Natural killer cell (primary cell): ENCODE data around the gene CDC40. TPM values are rescaled to one million over a fixed set of nuclear protein-coding genes. Genes with fewer than 3 reads are reported as not detected.

Experiments
- ATAC-seq, 3 donors: fragments of 150-1000 bp in 2 of 3; fragments of 200-7000 bp in 1 of 3; cut with Tn5 transposase; 1 replicate in 1 of 3; 2 replicates in 2 of 3; pipeline ENCODE4 v1.10.0; 2021; ENCODE audit warnings: mild to moderate bottlenecking in 2 of 3, moderate library complexity in 2 of 3
- DNase-seq, 2 donors: peaks; one replicate each; pipeline versions ENCODE4 v3.0.0 to v3.0.0-alpha.2; 2013 to 2021; ENCODE audit warnings: mixed read lengths in 1 of 2
- H3K27ac ChIP-seq: one replicate; pipeline ENCODE4 v1.5.1; 2013; ENCODE audit warnings: mild to moderate bottlenecking, low read length
- H3K27me3 ChIP-seq: one replicate; pipeline ENCODE4 v1.6.1; 2013; ENCODE audit warnings: low read length; ENCODE audit not compliant: control insufficient read depth, insufficient read depth
- H3K36me3 ChIP-seq: one replicate; pipeline ENCODE4 v1.6.1; 2013; ENCODE audit warnings: low read length; ENCODE audit not compliant: control insufficient read depth, insufficient read depth
- H3K4me1 ChIP-seq: one replicate; pipeline ENCODE4 v1.6.1; 2013; ENCODE audit warnings: low read length; ENCODE audit not compliant: control insufficient read depth, insufficient read depth
- H3K4me3 ChIP-seq: one replicate; pipeline ENCODE4 v1.5.1; 2013; ENCODE audit warnings: low read length
- H3K9me3 ChIP-seq: one replicate; pipeline ENCODE4 v1.6.1; 2013; ENCODE audit warnings: low read length; ENCODE audit not compliant: control insufficient read depth, insufficient read depth
- H3K27ac Mint-ChIP-seq, 2 donors: one replicate each; pipeline ENCODE4 v1.8.0; 2022; ENCODE audit warnings: mild to moderate bottlenecking in 2 of 2, mixed read lengths in 2 of 2, moderate library complexity in 1 of 2
- H3K27me3 Mint-ChIP-seq, 2 donors: one replicate each; pipeline ENCODE4 v1.8.0; 2022; ENCODE audit warnings: low read depth in 2 of 2, mixed read lengths in 2 of 2
- H3K36me3 Mint-ChIP-seq: one replicate; pipeline ENCODE4 v1.8.0; 2022; ENCODE audit warnings: mixed read lengths
- H3K4me1 Mint-ChIP-seq, 2 donors: one replicate each; pipeline ENCODE4 v1.8.0; 2022; ENCODE audit warnings: mixed read lengths in 2 of 2
- H3K4me3 Mint-ChIP-seq: one replicate; pipeline ENCODE4 v1.8.0; 2022; ENCODE audit warnings: mild to moderate bottlenecking, moderate library complexity, mixed read lengths
- H3K9me3 Mint-ChIP-seq, 2 donors: one replicate each; pipeline ENCODE4 v1.8.0; 2022; ENCODE audit warnings: mixed read lengths in 2 of 2
- WGBS: methylation state at CpG from one replicate; pipeline ENCODE4 v1.1.7; 2013; ENCODE audit warnings: missing lambda C conversion rate; ENCODE audit not compliant: insufficient coverage; 5-methylcytosine and 5-hydroxymethylcytosine counted together
- intact Hi-C: fragments of 100-400 bp; cut with micrococcal nuclease; formaldehyde crosslinking; loops from one replicate; pipeline ENCODE4 v1.14.2; 2022
- total RNA-seq, 4 donors: library from RNA; stranded (reverse); fragments of 120-200 nt in 1 of 4; gene quantifications; one replicate each; pipeline versions ENCODE4 v1.2.3 to v1.2.4, GENCODE V29; 2013 to 2022
- TF ChIP-seq, protein P1 (sequence below): fragments of 200-600 bp; IDR thresholded peaks from one replicate; pipeline ENCODE4 v1.8.0; 2022; ENCODE audit warnings: antibody characterized with exemption

The CDC40 gene
- total RNA-seq, 3 donors from 2014 or later (not counting 1 experiment from before 2014, with no cell fraction given) = 32.9 to 55.4 (median 48.5) TPM

DNA sequence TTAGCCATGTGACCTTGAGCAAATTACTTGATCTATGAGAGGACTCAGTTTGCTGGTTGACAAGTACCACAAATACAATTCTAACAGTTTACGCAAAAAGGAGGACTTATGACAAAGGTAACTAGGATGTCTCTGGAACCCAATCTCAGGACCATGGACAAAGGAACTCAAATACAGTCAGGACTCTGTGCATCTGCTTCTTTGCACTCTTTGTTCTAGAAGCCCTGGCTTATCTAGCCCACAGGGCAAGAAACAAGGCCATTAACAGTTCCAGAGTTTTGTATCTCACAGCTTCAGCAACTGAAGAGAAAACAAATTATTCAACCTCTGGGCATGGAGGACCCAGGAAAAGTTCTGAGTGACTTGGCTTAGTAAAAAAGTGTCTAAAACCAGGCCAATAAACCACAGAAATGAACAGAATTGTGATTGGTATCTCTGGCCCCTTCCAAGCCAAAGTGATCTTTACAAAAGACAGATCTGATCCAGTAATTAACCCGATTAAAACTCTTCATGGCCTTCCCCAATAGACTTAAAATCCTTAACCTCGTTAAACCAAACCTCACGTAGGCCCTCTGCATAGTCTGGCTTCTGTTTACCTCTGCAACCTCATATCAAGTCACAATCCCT is 6.6 kb upstream of the CDC40 start:
- DNase-seq = no peak
- intact Hi-C loops = no loop called here
- ATAC-seq = no peak
- Histone ChIP-seq H3K9me3 (no peaks in the 10 kb centered on the region), H3K36me3 (no peaks in the 10 kb centered on the region), H3K4me3 (no peak overlapping the region), H3K4me1 (peaks cover 3% of the 10 kb centered on the region), H3K27me3 (peaks cover 16% of the 10 kb centered on the region), H3K27ac (no peak overlapping the region)
- Mint-ChIP-seq H3K27ac (no peak overlapping the region), H3K27me3 (peaks cover 30 to 38% of the 10 kb centered on the region in 2 donors), H3K4me3 (no peak overlapping the region), H3K9me3 (no peaks in the 10 kb centered on the region), H3K36me3 (no peaks in the 10 kb centered on the region), H3K4me1 (peaks cover 5% of the 10 kb centered on the region in 2 donors)
- 87% methylated on average over 4 of the region's 4 CpGs for WGBS
- TF ChIP-seq, protein P1, sequence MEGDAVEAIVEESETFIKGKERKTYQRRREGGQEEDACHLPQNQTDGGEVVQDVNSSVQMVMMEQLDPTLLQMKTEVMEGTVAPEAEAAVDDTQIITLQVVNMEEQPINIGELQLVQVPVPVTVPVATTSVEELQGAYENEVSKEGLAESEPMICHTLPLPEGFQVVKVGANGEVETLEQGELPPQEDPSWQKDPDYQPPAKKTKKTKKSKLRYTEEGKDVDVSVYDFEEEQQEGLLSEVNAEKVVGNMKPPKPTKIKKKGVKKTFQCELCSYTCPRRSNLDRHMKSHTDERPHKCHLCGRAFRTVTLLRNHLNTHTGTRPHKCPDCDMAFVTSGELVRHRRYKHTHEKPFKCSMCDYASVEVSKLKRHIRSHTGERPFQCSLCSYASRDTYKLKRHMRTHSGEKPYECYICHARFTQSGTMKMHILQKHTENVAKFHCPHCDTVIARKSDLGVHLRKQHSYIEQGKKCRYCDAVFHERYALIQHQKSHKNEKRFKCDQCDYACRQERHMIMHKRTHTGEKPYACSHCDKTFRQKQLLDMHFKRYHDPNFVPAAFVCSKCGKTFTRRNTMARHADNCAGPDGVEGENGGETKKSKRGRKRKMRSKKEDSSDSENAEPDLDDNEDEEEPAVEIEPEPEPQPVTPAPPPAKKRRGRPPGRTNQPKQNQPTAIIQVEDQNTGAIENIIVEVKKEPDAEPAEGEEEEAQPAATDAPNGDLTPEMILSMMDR = no peak

DNA sequence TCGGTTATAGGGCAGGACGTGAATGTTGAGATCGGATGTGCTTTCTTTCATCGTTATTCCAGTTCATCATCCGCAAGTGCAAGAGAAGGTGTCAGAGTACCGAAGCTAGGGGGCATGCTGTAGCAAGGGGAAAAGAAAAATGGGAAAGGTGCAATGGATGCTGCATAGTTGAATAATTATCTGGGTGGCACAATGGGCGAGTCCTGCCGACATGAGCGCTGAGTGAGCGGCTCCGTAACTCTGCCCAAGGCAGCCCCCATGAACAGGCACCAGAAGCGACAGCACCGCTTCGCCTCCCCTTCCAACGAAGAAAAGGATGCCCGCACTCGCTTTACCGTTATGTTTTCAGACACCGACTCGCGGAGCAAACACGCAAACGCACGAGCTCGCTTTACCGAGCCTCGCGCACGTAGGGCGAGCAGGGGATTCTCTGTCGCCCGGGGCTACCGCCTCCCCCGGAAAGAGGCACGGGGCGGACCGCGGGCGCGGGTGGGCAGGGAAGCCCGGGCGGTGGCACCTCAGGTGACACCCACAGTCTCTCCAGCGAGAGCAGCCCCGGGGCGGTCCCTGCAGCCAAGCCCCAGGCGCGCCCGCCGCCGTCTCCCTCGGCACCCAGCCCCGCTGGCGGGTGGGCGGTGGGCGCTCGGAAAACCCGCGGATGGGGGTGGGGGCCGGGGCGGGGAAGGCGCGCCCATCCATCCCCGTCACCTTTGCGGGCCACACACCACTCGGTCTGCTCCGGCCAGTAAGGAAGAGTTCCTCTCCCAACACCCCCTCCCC is 1.4 kb upstream of the CDC40 start:
- ATAC-seq = peak; percentile 12 to 64 (median 50)
- no peaks in the 10 kb centered on the region for H3K36me3 Mint-ChIP-seq
- peaks cover 2% of the 10 kb centered on the region for H3K36me3 ChIP-seq
- H3K9me3 ChIP-seq = no peaks in the 10 kb centered on the region
- peak; percentile 42 to 84 for DNase-seq
- peak overlapping the region; percentile 90 for H3K4me3 Mint-ChIP-seq
- H3K9me3 Mint-ChIP-seq = no peaks in the 10 kb centered on the region
- TF ChIP-seq, protein P1 = no peak
- peak overlapping the region; percentile 52 for H3K27ac ChIP-seq
- intact Hi-C loops = no loop called here
- under 1% methylated on average over 66 of the region's 66 CpGs for WGBS
- peaks cover 24 to 25% of the 10 kb centered on the region in 2 donors for H3K27me3 Mint-ChIP-seq
- no peak overlapping the region for H3K27ac Mint-ChIP-seq
- peaks cover 6 to 11% of the 10 kb centered on the region in 2 donors for H3K4me1 Mint-ChIP-seq
- H3K4me1 ChIP-seq = peaks cover 22% of the 10 kb centered on the region
- peaks cover 9% of the 10 kb centered on the region for H3K27me3 ChIP-seq
- H3K4me3 ChIP-seq = peak overlapping the region; percentile 83

GRCh38 chr6:110179406-110180227 is 610 bp upstream of the CDC40 start, which contains the start of gene WASF1:
TSS of gene WASF1 (minus strand) at chr6:110179670. CDS start at chr6:110127601, 52,069 bp downstream.
- intact Hi-C loops = loop anchor here (5.0 to 10.0 kb wide), 2 partner anchors 213 to 475 kb away; no protein-coding TSS in a partner anchor
- H3K9me3 ChIP-seq = no peaks in the 10 kb centered on the region
- ATAC-seq (peak; percentile 91 to 98 (median 94)), DNase-seq (peak; percentile 86 to 95)
- Mint-ChIP-seq H3K36me3 (no peaks in the 10 kb centered on the region), H3K4me1 (peaks cover 6 to 11% of the 10 kb centered on the region in 2 donors), H3K27ac (no peak within 1 kb of the TSS), H3K27me3 (peaks cover 17 to 19% of the 10 kb centered on the region in 2 donors), H3K4me3 (peak within 1 kb of the TSS; percentile 90), H3K9me3 (no peaks in the 10 kb centered on the region)
- WGBS = under 1% methylated on average over 58 of the region's 62 CpGs
- H3K4me1 ChIP-seq = peaks cover 22% of the 10 kb centered on the region
- peak within 1 kb of the TSS; percentile 83 for H3K4me3 ChIP-seq
- TF ChIP-seq, protein P1 = no peak
- H3K27me3 ChIP-seq = peaks cover 9% of the 10 kb centered on the region
- peaks cover 2% of the 10 kb centered on the region for H3K36me3 ChIP-seq
- H3K27ac ChIP-seq = peak within 1 kb of the TSS; percentile 75
